HG02610 (cell line): ENCODE measurements around the gene MIB2.

ENCODE experiments used
- ATAC-seq: cut with Tn5 transposase; IDR thresholded peaks from one replicate; pipeline ENCODE4 v1.9.1; 2021; ENCODE audit warnings: mild to moderate bottlenecking, moderate library complexity; ENCODE audit not compliant: unreplicated experiment

The MIB2 gene

DNA sequence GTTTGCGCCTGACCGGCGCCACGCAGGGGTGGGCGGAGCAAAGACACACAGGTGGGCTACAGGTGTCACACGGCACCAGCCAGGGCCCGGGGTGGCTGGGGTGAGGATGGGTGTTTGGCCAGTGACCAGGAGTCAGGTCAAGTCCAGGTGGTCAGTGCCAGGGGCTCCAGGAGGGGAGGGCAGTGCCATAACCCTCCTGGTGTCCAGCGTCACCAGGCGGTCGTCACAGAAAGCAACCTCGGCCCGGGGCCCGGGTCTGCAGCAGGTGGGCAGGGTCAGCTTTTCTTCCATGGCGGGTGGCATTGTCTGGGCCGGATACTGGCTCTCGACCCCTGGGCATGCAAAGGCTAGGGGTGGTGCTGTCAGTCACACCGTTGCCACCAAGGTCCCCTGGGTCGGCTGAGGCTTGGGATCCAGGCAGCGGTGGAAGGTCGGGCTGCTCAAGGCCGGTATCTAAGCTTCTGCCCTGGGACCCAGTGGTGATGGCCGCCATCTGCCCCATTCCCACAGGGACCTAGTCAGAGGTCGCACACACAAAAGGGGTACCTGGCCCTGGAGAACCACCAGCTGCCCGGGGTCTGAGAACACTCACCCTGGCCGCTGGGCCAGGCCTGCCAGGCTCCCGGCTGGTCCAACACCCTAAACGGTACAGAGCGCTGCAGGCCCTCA is 17.1 kb upstream of the MIB2 start:
- no peak for ATAC-seq

- no peak for ATAC-seq
These were observed 16.6 kb upstream of the MIB2 start for GRCh38 chr1:1598720-1599029.

GRCh38 chr1:1599030-1599934 is 16.0 kb upstream of the MIB2 start:
- ATAC-seq, result no peak

DNA sequence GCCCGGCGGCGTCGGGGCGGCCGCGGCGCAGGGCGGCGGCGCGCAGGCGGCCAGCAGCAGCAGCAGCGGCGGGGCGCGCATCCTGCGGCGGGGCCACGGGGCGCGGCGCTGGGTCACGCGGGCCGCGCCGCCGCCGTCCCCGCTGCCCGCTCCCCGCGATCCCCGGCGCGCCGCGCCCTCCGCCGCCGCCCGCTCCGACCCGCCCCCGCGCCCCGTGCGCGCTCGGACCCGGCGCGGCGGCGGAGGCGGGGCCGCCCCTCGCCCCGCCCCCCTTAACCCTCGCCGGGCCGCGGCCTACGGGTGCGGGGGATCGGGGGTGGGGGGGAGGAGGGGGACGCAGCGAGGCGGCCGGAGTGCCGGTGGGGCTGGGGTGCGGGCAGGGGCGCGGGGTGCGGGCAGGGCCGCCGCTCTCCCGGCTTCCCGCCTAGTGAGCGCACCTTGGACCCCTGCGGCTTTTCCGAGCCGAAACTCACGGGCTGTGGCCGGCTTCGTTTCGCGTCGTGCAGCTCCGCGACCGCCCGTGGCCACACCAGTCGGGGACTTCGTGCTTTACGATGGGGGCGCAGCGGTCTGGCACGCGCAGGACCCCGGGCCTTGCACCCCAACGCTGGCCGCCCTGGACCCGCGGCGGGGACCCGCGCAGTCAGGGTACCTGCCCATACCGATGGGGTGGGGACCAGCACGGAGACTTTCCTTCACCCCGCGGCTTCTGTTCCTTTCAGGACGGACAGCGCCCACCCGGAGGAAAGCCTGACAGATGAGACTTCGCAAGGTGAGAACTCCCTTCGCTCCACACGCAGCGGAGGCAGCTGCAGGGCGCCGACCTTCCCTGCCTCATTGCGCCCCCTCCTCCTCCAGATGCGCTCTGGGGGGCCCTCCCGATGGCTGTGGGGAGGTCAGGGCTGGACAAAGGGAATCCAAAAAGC is 15.1 kb upstream of the MIB2 start, which contains the start of gene FNDC10:
Gene FNDC10 (minus strand): TSS at position 201 of the 926 bp plus-strand sequence. CDS start 120 bp downstream, at position 81.
- ATAC-seq, result no peak

- no peak for ATAC-seq
These were observed 14.3 kb upstream of the MIB2 start for GRCh38 chr1:1600861-1601563.

DNA sequence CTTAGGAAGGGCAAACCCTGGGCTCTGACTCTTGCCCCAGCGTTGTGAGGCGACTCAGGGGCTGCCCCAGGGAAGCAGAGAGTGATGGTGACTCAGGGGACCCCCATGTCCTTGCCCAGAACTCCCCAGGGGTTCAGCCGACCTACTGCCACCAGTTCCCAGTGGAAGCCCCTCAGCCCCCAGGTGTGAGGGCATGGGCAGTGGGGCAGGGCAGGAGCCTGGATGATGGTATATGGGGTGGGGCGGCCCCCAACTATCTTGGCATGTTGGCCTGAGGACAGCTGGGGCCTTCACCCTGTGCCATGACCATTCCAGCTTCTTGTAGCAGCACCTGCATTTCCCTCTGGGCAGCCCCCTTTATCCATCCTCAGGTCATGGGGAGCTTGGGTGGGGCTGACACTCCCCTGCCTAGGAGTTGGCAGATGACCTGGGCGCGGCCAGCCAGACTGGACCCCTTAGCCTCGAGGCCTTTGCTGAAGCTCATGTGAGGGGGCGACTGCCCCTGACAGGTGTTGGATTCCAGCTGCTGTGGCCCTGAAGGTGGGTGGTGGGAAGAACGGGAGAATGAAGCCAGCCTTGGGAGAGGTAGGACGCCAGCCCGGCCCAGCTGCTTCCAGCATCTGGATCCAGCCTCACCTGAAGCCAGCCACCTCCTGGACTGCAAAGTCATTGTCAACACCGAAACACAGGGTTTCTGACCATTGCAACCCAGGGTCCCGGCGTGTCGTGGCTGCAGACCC is 13.6 kb upstream of the MIB2 start:
- no peak for ATAC-seq

DNA sequence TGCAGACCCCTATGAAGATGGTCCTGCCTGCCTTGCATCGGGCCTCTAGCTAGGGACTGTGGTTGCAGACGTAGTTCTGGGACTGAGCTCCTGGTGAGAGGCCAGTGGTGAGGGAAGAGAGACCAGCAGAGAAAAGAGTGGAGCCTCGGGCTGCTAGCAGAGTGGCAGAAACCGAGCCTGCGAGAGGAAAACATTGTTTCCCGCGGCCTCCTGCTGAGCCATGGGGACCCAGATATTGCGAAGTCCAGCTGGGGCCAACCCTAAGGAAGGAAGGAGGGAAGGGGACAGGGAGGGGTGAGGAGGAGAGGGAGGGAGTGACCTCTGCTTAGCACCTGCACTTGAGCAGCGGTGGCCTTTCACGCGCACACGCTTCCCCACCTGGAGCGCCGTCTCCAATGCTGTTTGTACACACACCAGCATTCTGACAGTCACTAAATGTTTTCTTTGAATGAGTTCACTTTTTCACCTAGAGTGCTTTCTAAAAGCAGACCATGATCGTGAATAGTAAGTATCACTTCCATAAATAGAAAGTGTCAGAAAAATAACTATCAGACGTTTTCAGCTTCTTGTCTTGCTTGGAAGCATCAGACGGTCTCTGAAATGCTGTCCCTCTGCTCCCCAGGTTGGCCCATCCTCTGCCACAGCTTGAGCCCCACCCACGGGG is 12.9 kb upstream of the MIB2 start:
- no peak for ATAC-seq

DNA sequence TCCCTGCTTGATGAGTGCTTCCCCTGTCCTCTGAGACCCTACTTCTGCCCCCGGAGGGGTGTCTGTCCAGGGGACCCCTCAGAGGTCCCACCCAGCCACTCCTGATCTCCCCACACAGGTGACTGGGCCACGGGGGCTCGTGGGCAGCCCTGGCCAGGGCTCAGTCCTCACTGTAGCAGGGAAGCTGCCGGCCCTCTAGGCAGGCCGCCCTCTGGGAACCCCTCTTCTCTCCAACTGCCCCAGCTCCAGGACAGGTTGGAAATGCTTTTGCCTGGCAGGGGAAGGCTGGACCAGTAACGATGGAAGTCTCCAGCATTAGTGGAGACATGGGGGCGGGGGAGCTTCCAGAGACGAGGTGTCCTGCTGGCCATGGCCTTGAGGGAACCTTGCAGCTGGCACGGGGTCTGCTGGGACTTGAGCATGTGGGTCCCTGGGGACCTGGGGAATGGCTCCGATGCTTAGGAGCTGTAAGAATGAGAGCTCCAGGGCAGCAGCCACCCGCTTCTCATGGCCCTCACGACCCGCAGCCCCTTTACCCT is 12.3 kb upstream of the MIB2 start:
- ATAC-seq, result no peak

GRCh38 chr1:1603671-1604373 is 11.5 kb upstream of the MIB2 start:
- no peak for ATAC-seq

DNA sequence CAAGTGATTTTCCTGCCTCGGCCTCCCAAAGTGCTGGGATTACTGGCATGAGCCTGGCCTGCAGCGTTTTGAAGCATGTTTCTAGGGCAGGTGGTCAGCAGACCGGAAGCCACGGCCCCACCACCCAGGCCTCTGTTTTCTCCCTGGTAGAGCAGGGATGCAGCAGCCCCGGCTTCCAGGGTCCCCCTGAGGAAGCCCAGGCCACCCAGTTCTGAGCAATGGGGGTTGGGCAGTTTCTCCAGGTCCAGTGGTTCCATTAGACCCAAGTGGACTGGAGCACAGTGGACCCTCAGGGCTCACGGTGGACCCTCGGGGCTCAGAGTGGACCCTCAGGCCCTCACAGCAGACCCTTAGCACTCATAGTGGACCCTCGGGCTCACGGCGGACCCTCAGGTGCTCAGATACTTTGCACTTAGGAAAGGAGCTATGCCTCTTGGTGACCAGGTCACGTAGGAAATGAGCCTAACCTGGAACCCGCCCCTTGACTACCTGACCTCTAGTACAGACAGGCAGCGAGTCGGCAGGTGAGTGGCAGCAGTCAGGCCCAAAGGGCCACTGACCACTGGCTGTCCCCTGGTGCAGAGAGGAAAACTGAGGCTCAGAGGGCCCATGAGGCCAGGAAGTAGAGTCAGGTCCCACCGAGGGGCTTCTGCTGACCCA is 10.8 kb upstream of the MIB2 start:
- ATAC-seq, result no peak

GRCh38 chr1:1605034-1605591 is 10.2 kb upstream of the MIB2 start:
- ATAC-seq, result no peak

GRCh38 chr1:1605724-1606123 is 9.6 kb upstream of the MIB2 start:
- no peak for ATAC-seq

- no peak for ATAC-seq
These were observed 9.1 kb upstream of the MIB2 start for GRCh38 chr1:1606232-1606631.

DNA sequence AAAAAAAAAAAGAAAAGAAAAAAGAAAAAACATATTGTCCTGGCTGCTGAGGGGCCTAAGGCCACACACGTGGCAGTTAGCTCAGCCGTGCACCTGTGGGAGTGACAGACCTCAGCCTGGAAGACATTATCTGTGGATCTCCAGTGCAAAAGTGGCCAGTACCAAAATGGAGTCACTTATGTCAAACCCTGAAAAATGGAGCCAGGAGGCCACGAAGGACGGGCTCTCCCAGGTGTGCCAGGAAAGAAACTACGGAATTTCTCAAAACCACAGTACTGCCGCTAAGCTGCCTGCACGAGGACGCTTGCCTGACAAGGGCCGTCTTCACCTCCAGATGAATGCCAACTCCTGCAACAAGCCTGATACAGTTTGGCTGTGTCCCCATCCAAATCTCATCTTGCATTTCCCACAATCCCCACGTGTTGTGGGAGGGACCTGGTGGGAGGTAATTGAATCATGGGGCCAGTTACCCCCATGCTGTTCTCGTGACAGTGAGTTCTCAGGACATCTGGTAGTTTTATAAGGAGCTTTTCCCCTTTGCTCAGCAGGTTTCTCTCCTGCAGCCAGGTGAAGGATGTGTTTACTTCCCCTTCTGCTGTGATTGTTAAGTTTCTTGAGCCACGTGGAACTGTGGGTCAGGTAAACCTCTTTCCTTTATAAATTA is 5.3 kb upstream of the MIB2 start:
- no peak for ATAC-seq

GRCh38 chr1:1610796-1611195 is 4.5 kb upstream of the MIB2 start:
- no peak for ATAC-seq

DNA sequence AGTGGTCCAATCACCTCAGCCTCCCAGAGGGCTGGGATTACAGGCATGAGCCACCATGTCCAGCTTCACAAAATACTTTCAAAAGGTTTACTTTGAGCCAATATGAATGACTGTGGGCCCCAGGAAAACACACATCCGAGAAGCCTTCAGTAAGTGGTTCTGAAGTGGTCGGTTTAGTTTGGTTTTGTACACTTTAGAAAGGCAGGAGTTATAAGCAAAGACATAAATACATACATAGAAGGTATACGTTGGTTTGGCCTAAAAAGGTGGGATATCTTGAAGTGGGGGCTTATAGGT is 3.2 kb upstream of the MIB2 start:
- ATAC-seq, result no peak

DNA sequence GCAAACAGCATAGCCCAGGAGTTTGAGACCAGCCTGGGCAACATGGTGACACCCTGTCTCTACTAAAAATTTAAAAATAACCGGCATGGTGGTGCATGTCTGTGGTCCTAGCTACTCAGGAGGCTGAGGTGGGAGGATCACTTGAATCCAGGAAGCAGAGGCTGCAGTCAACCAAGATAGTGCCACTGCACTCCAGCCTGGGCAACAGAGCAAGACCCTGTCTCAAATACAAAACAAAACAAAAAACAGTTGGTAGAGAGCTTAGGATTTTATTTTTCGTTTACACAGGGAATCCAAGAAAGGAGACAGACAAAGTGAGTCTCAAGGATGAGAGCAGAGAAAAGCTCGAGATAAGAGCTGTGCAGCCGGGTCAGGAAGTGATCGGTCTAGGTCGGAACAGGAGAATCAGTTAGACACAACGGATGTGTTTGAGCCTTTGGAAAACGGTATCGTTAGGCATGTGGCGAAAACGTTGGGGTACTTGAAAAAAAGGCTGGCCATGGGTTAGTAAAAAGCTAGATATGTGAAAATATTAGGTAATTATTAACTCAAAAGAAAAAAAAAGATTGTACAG is 1.7 kb upstream of the MIB2 start:
- ATAC-seq, result no peak
